NCI-H146 treated with DMSO at 0.1 percent for 48 hours (cell line): ENCODE results near the gene UQCRC1.

Source experiments
- DNase-seq: peaks from one replicate; lab custom pipeline; 2025; ENCODE audit not compliant: unreplicated experiment; lab: John Stamatoyannopoulos, UW

The UQCRC1 gene

GRCh38 chr3:48633743-48634142, 24.3 kb upstream of the UQCRC1 start:
- DNase-seq: no peak

GRCh38 chr3:48633256-48633655, 23.8 kb upstream of the UQCRC1 start:
- no peak for DNase-seq

GRCh38 chr3:48631516-48632448, 22.3 kb upstream of the UQCRC1 start:
- no peak for DNase-seq

- DNase-seq: no peak
Measured at GRCh38 chr3:48630833-48631232, 21.4 kb upstream of the UQCRC1 start.

- no peak for DNase-seq
Measured at GRCh38 chr3:48630407-48630806, 21.0 kb upstream of the UQCRC1 start.

GRCh38 chr3:48629894-48630293, 20.4 kb upstream of the UQCRC1 start:
- no peak for DNase-seq

GRCh38 chr3:48628277-48629017, 19.0 kb upstream of the UQCRC1 start:
- DNase-seq: no peak

GRCh38 chr3:48625600-48625999, 16.2 kb upstream of the UQCRC1 start:
- no peak for DNase-seq

GRCh38 chr3:48624767-48625166, 15.3 kb upstream of the UQCRC1 start:
- DNase-seq: no peak

GRCh38 chr3:48623851-48624547, 14.6 kb upstream of the UQCRC1 start:
- peak; percentile 61 for DNase-seq

GRCh38 chr3:48621461-48621869, 12.0 kb upstream of the UQCRC1 start, which contains the start of gene TMEM89:
Gene TMEM89 (minus strand): TSS chr3:48621769. CDS start chr3:48621756, 13 bp downstream.
- DNase-seq: no peak

GRCh38 chr3:48619541-48620524, 10.4 kb upstream of the UQCRC1 start:
- no peak for DNase-seq

GRCh38 chr3:48617559-48617958, 8.1 kb upstream of the UQCRC1 start:
- no peak for DNase-seq

- DNase-seq: no peak
Measured at GRCh38 chr3:48614044-48614443, 4.6 kb upstream of the UQCRC1 start.

GRCh38 chr3:48612309-48612708, 2.9 kb upstream of the UQCRC1 start:
- DNase-seq: no peak

- DNase-seq: no peak
Measured at GRCh38 chr3:48607519-48607918, 1.9 kb downstream of the UQCRC1 start.

GRCh38 chr3:48601622-48601994, 7.8 kb downstream of the UQCRC1 start:
- no peak for DNase-seq

- no peak for DNase-seq
Measured at GRCh38 chr3:48600711-48601621, 8.5 kb downstream of the UQCRC1 start.
